Osteoblast (primary cell): ENCODE results near the gene SLC38A10. TPM values are rescaled to one million over a fixed set of nuclear protein-coding genes. Genes with fewer than 3 reads are reported as not detected.

Experiments used
- DNase-seq: peaks from one replicate; pipeline ENCODE4 v3.0.0; 2011; ENCODE audit warnings: low spot score, mixed read lengths; ENCODE audit not compliant: insufficient read length; ENCODE audit errors: missing footprints
- H2AFZ ChIP-seq: 2 replicates; pipeline ENCODE4 v1.6.0; 2011; ENCODE audit warnings: mild to moderate bottlenecking, low read length
- H3K27ac ChIP-seq: 2 replicates; pipeline ENCODE4 v1.5.1; 2011; ENCODE audit warnings: mild to moderate bottlenecking, low read depth, low read length, moderate library complexity
- H3K27me3 ChIP-seq: 2 replicates; pipeline ENCODE4 v1.6.0; 2012; ENCODE audit warnings: mild to moderate bottlenecking, control low read depth, inconsistent platforms, low read length, moderate library complexity; ENCODE audit not compliant: insufficient read depth
- H3K36me3 ChIP-seq: 2 replicates; pipeline ENCODE4 v1.5.1; 2011; ENCODE audit warnings: mild to moderate bottlenecking, low read length, control low read depth, moderate library complexity; ENCODE audit not compliant: insufficient read depth
- H3K4me1 ChIP-seq: 2 replicates; pipeline ENCODE4 v1.5.1; 2011; ENCODE audit warnings: mild to moderate bottlenecking, low read length, control low read depth, moderate library complexity; ENCODE audit not compliant: insufficient read depth
- H3K4me2 ChIP-seq: 2 replicates; pipeline ENCODE4 v1.6.0; 2011; ENCODE audit warnings: mild to moderate bottlenecking, low read length; ENCODE audit not compliant: insufficient read depth
- H3K4me3 ChIP-seq: fragments of 200-600 bp; sonication (generic); 3 replicates; pipeline ENCODE4 v1.5.1; 2012; ENCODE audit warnings: mild to moderate bottlenecking, low read length, inconsistent platforms; ENCODE audit not compliant: insufficient read depth
- H3K79me2 ChIP-seq: 2 replicates; pipeline ENCODE4 v1.6.0; 2012; ENCODE audit warnings: mild to moderate bottlenecking, low read length, control low read depth, inconsistent platforms; ENCODE audit not compliant: insufficient read depth
- H3K9me3 ChIP-seq: 2 replicates; pipeline ENCODE4 v1.5.1; 2011; ENCODE audit warnings: low read depth, low read length, control low read depth
- H4K20me1 ChIP-seq: 2 replicates; pipeline ENCODE4 v1.6.0; 2012; ENCODE audit warnings: mild to moderate bottlenecking, low read length, control low read depth; ENCODE audit not compliant: insufficient read depth
- CTCF ChIP-seq: IDR thresholded peaks from 2 replicates; pipeline ENCODE4 v1.5.1; 2011; ENCODE audit warnings: mild to moderate bottlenecking, low read depth, low read length, moderate library complexity; ENCODE audit errors: extremely low read depth
- total RNA-seq: library from RNA; depleted of rRNA; stranded (reverse); fragments of >200 nt; gene quantifications from 2 replicates; pipeline ENCODE4 v1.2.3, GENCODE V29; 2012

The SLC38A10 gene
- total RNA-seq, 1 donor, result 92.6 TPM

GRCh38 chr17:81248649-81249048 lies 46.5 kb downstream of the SLC38A10 start:
- Histone ChIP-seq H4K20me1 (peaks cover 27% of the 10 kb centered on the region), H3K4me2 (no peak overlapping the region), H3K4me3 (no peak overlapping the region), H3K36me3 (peaks cover 17% of the 10 kb centered on the region), H3K4me1 (peaks cover 12% of the 10 kb centered on the region), H3K27me3 (no peaks in the 10 kb centered on the region), H3K27ac (no peak overlapping the region), H3K79me2 (peaks cover 5% of the 10 kb centered on the region), H3K9me3 (no peaks in the 10 kb centered on the region), H2AFZ (no peak overlapping the region)
- no peak for TF ChIP-seq CTCF
- no peak for DNase-seq

- Histone ChIP-seq H3K79me2 (peaks cover 2% of the 10 kb centered on the region), H3K27ac (no peak overlapping the region), H3K36me3 (peaks cover 17% of the 10 kb centered on the region), H3K27me3 (no peaks in the 10 kb centered on the region), H3K9me3 (no peaks in the 10 kb centered on the region), H4K20me1 (peaks cover 23% of the 10 kb centered on the region), H3K4me1 (peaks cover 12% of the 10 kb centered on the region), H2AFZ (no peak overlapping the region), H3K4me3 (no peak overlapping the region), H3K4me2 (no peak overlapping the region)
- no peak for DNase-seq
- TF ChIP-seq CTCF, result no peak
Observed at GRCh38 chr17:81247339-81247990, 47.6 kb downstream of the SLC38A10 start.

GRCh38 chr17:81246679-81247338 lies 48.3 kb downstream of the SLC38A10 start:
- H4K20me1 ChIP-seq, result peaks cover 28% of the 10 kb centered on the region
- H2AFZ ChIP-seq, result no peak overlapping the region
- H3K4me3 ChIP-seq, result no peak overlapping the region
- H3K79me2 ChIP-seq, result peaks cover 7% of the 10 kb centered on the region
- no peaks in the 10 kb centered on the region for H3K9me3 ChIP-seq
- peaks cover 12% of the 10 kb centered on the region for H3K4me1 ChIP-seq
- peaks cover 16% of the 10 kb centered on the region for H3K36me3 ChIP-seq
- no peak for DNase-seq
- no peaks in the 10 kb centered on the region for H3K27me3 ChIP-seq
- no peak for TF ChIP-seq CTCF
- H3K4me2 ChIP-seq, result no peak overlapping the region
- no peak overlapping the region for H3K27ac ChIP-seq

- H3K9me3 ChIP-seq, result no peaks in the 10 kb centered on the region
Observed at GRCh38 chr17:81246343-81246670, 48.8 kb downstream of the SLC38A10 start.

More at GRCh38 chr17:81246343-81246670, 48.8 kb downstream of the SLC38A10 start:
- Histone ChIP-seq H2AFZ (no peak overlapping the region), H3K27me3 (no peaks in the 10 kb centered on the region), H3K79me2 (peaks cover 12% of the 10 kb centered on the region), H3K27ac (no peak overlapping the region), H3K4me1 (peaks cover 12% of the 10 kb centered on the region), H3K4me3 (no peak overlapping the region), H3K4me2 (no peak overlapping the region), H4K20me1 (peaks cover 32% of the 10 kb centered on the region), H3K36me3 (peaks cover 11% of the 10 kb centered on the region)
- TF ChIP-seq CTCF, result no peak
- no peak for DNase-seq
